ENCODE measurements around the gene SPATA4.

SPATA4 gene

GRCh38 chr4:176189891-176190795, 5.2 kb downstream of the SPATA4 start:
- DNase-seq = peak; percentile 64

DNA sequence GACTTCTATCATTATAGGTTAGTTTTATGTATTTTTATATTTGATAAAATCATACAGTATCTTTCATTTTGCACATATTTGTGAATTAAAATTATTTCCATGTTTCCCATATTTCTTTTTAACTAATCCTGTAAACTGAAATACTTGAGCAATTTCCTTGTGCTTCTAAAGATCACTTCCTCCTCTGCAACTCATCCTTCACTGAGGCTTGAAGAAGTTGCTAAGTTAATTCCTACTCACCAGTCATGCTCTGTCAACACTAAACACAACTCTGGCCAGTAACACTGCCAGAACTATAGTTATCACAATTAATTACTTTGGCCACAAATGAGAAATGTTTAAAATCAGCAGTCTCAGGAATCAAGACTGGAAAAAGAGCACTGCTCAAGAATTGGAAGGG, 6.7 kb downstream of the SPATA4 start:
- no peak for DNase-seq

DNA sequence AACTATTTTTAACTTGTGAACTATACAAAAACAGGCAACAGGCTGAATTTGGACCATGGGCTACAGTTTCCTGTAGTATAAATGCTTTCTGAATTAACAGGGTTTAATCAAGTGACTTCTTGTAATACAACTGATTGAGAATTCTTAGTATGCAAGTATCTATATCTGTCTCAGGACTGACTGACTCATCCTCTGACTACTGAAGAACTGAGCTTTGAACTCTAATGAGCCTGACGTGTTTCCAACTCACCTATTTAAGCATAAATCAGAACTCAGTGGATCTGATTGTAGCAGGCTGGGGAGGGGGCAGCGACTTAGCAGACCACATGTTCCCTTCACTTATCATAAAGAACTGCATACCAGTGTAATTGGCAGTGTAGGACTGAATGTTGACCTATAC, 7.8 kb downstream of the SPATA4 start:
- peak; percentile 53 for DNase-seq

DNA sequence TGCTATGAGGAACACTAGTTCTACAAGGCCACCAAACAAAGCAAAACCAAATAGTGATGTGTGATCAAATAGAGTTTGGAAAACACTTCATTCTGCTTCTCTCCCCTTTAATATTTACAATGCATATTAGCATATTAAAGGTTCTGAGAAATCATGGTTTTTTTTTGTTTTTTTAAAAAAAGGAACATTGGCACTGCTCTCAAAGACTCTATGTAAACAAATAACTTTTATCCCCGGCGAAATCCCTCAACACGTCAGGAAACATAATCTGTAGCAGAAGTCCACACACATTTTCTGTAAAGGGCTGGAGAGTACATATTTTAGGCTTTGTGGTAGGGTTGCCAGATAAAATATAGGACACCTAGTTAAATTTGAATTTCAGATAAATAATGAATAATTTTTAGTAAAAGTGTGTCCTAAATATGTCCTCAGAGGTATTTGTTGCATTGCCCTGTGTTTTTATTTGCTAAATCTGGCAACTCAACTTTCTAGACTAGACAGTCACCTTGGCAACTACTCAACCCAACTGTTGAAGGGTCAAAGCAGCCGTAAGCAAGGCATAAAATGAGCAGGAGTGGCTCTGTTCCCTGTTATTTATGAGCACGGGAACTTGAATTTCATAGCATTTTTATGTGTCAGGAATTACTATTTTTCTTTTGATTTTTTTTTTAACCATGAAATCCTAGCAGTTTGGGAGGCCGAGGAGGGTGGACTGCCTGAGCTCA, 8.6 kb downstream of the SPATA4 start:
- DNase-seq = no peak

GRCh38 chr4:176186067-176186466, 9.3 kb downstream of the SPATA4 start:
- no peak for DNase-seq

DNA sequence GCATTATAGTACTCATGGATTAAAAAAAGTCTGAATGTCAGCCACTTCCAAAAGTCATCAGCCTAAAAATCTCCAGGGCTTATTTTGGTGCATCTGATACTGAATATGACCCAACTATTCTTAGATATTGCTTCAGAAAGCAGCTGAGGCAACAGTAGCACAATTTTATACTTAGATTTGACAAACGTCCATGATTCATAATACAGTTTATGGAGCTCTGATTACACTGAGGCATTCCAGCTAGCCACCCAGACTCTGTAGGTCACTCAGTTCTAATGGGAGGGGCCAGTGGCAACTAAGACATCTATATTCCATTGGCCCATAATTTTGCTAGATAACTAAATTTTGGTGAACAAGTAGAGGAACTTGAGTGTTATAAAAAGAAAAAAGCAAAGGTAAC, 10.3 kb downstream of the SPATA4 start:
- DNase-seq = peak; percentile 90

- no peak for DNase-seq
Measured at GRCh38 chr4:176163041-176163440, 32.3 kb downstream of the SPATA4 start.

GRCh38 chr4:176156656-176157055, 38.7 kb downstream of the SPATA4 start:
- DNase-seq = peak; percentile 67

DNA sequence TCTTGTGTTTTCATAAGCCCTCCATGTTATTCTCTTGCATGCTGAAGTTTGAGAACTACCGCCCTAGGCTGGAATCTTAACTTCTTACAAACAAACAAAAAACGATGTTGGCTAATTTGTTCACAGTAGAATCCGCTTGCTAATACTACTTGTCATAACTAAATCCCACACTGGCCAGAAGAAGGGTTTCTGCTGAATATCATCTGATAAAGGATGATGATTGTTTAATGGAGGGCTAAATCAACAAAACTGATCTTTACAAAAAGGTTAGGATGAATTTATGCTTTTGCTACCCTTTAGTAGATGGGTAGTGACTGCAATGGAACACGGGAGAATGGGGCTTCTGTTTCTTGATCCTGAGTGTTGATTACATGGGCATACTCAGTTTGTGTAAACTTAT, 42.3 kb downstream of the SPATA4 start:
- no peak for DNase-seq

DNA sequence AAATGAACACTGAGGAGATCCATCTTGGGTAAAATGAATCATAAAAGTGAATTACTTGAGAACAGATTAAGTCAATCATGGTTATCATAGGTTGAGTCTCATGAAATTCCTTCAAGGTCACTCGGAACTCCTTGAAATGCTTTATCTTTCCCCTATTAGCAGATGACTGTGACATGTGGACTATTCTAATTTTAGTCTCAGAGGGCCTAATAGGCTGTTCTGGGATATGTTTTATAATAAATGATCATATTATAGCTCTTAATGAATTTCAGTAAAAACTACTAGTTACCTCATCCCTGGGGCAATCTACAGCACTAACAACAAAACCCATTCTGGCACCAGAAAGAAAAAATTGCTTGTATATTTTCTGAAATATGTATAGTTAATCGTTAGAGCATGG, 44.7 kb downstream of the SPATA4 start:
- DNase-seq = no peak

DNA sequence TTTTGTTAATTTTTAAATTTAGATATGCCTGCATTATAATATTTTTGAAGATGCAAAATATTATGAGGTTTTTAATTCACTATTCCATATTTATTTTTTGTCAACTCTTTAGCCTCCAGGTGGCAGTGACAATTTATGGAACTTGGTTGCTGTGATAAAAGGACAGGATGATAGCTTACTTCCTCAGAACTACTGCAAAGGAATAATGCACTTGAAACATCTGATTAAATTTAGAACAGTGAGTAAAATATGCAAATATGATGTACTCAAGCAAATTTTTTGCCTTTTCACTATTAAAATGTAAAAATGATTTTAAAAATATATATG, 45.1 kb downstream of the SPATA4 start:
- DNase-seq = peak; percentile 41

- DNase-seq = no peak
Measured at GRCh38 chr4:176149680-176150355, 45.6 kb downstream of the SPATA4 start.

- no peak for DNase-seq
Measured at GRCh38 chr4:176142253-176142652, 53.1 kb downstream of the SPATA4 start.

DNA sequence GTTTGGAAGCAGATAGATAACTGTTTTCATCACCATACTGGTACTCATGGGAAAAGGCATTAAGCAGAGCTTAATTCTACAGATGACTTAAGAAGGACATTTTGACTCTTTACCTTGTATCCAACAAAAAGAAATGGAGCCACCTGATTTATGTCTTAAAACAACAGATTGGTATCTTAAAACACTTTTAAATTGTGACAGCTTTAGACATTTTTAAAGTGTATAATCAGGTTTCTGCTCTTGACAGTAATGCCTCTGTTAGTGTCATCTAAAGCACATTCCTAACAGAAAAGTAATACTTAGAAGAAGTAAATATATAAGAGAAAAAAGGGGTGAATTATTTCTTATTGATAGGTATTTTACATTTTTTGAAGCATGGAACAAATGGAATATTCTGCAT, 55.9 kb downstream of the SPATA4 start:
- no peak for DNase-seq

GRCh38 chr4:176137631-176138030, 57.8 kb downstream of the SPATA4 start:
- DNase-seq = peak; percentile 65

DNA sequence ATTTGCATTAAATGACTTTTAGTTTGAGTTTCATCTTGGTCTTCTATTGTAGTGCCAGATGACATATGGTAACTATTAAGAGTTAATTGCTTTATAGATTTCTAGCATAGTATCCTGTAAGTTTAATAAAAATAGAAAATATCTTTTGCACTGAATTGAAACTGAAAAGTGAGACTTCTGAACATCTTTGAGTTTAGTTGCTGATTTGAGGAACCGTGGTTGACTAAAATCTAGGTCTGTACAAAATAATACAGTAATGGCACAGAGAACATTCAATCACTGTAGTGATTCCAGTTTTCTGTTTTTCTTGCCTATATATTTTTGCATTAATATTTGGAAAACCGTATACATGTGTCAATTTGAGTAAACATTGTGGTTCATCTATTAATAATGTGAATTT, 60.7 kb downstream of the SPATA4 start:
- no peak for DNase-seq

All from fibroblast of skin of abdomen (primary cell).